Fibroblast of lung (primary cell): ENCODE data around the gene JADE2. TPM values are rescaled to one million over a fixed set of nuclear protein-coding genes. Genes with fewer than 3 reads are reported as not detected.
"Not testable (repeated sequence)": the region's sequence is repeated elsewhere in the genome, so short reads cannot be mapped to it uniquely, and the experiment has no call there.

Experiments
- DNase-seq, 2 donors: peaks; one replicate each; pipeline versions ENCODE4 v3.0.0 to v3.0.0-alpha.2; 2010; ENCODE audit warnings: low read depth in 2 of 2
- H2AFZ ChIP-seq: 2 replicates; pipeline ENCODE4 v1.5.1; 2012; ENCODE audit warnings: low read length, control low read depth, inconsistent platforms
- H3K27ac ChIP-seq: 2 replicates; pipeline ENCODE4 v1.5.1; 2011; ENCODE audit warnings: low read length, control low read depth; ENCODE audit not compliant: insufficient read depth
- H3K27me3 ChIP-seq: 2 replicates; pipeline ENCODE4 v1.5.1; 2011; ENCODE audit warnings: mild to moderate bottlenecking, low read length; ENCODE audit not compliant: control insufficient read depth, insufficient read depth
- H3K36me3 ChIP-seq: 2 replicates; pipeline ENCODE4 v1.5.1; 2011; ENCODE audit warnings: low read length; ENCODE audit not compliant: control insufficient read depth, insufficient read depth
- H3K4me1 ChIP-seq: 2 replicates; pipeline ENCODE4 v1.5.1; 2011; ENCODE audit warnings: low read length; ENCODE audit not compliant: control insufficient read depth, insufficient read depth; ENCODE audit errors: extremely low read depth
- H3K4me2 ChIP-seq: 2 replicates; pipeline ENCODE4 v1.5.1; 2011; ENCODE audit warnings: low read length, control low read depth; ENCODE audit not compliant: insufficient read depth; ENCODE audit errors: extremely low read depth
- H3K4me3 ChIP-seq, 4 experiments: fragments of 200-600 bp in 1 of 4; sonication (generic) in 1 of 4; replicated peaks in 1 of 4; 2 replicates each; pipeline ENCODE4 v1.5.1; 2011 to 2016; ENCODE audit warnings: low read length in 4 of 4, low read depth in 3 of 4, mild to moderate bottlenecking in 3 of 4, control low read depth in 2 of 4, inconsistent platforms in 1 of 4, mixed read lengths in 1 of 4; ENCODE audit not compliant: insufficient read depth in 1 of 4; ENCODE audit errors: control extremely low read depth in 1 of 4
- H3K79me2 ChIP-seq: 2 replicates; pipeline ENCODE4 v1.5.1; 2012; ENCODE audit warnings: mild to moderate bottlenecking, low read length, inconsistent platforms; ENCODE audit not compliant: control insufficient read depth, insufficient read depth
- H3K9ac ChIP-seq: 2 replicates; pipeline ENCODE4 v1.5.1; 2011; ENCODE audit warnings: mild to moderate bottlenecking, low read length, control low read depth; ENCODE audit not compliant: insufficient read depth
- H3K9me3 ChIP-seq: 2 replicates; pipeline ENCODE4 v1.5.1; 2012; ENCODE audit warnings: low read depth, low read length; ENCODE audit not compliant: control insufficient read depth, insufficient read depth
- H4K20me1 ChIP-seq: 2 replicates; pipeline ENCODE4 v1.5.1; 2011; ENCODE audit warnings: low read length; ENCODE audit not compliant: control insufficient read depth, insufficient read depth; ENCODE audit errors: extremely low read depth
- CTCF ChIP-seq, 2 donors: IDR thresholded peaks in 1 of 2; conservative IDR thresholded peaks in 1 of 2; 1 replicate in 1 of 2; 2 replicates in 1 of 2; pipeline ENCODE4 v1.5.1; 2011 to 2012; ENCODE audit warnings: low read length in 2 of 2, control low read depth in 1 of 2, inconsistent platforms in 1 of 2, low read depth in 1 of 2, mild to moderate bottlenecking in 1 of 2
- EZH2 ChIP-seq: IDR thresholded peaks from 2 replicates; pipeline ENCODE4 v1.5.1; 2012; ENCODE audit warnings: low read length, control low read depth, mild to moderate bottlenecking; ENCODE audit errors: missing control alignments
- polyA plus RNA-seq, 2 donors: library from polyadenylated mRNA; depleted of rRNA in 1 of 2; stranded (reverse) in 1 of 2; unstranded in 1 of 2; fragments of >200 nt; gene quantifications; 2 replicates each; pipeline ENCODE4 v1.2.1, GENCODE V29; 2011 to 2012; ENCODE audit warnings: missing spikeins in 1 of 2
- total RNA-seq: library from RNA; depleted of rRNA; stranded (reverse); fragments of >200 nt; gene quantifications from 2 replicates; pipeline ENCODE4 v1.2.1, GENCODE V29; 2014

JADE2 gene
- total and polyA plus RNA-seq, 2 donors (not counting 1 experiment from before 2014, with no cell fraction given), result 10.0 to 45.9 TPM

- Histone ChIP-seq H3K36me3 (no peaks in the 10 kb centered on the region), H4K20me1 (no peaks in the 10 kb centered on the region), H3K27me3 (no peaks in the 10 kb centered on the region), H3K27ac (no peak overlapping the region), H3K79me2 (no peaks in the 10 kb centered on the region), H3K4me1 (peaks cover 11% of the 10 kb centered on the region), H2AFZ (no peak overlapping the region), H3K4me3 (no peak overlapping the region), H3K9ac (no peak overlapping the region), H3K4me2 (no peak overlapping the region), H3K9me3 (no peaks in the 10 kb centered on the region)
- TF ChIP-seq EZH2, result no peak
- no peak for TF ChIP-seq CTCF (conservative IDR thresholded peaks at IDR 0.05 in 1 of 2, IDR thresholded peaks at IDR 0.05 in 1 of 2; ENCODE audit: low read depth in 1 of 2, low read length in 2 of 2)
- no peak for DNase-seq
These were observed 9.7 kb upstream of the JADE2 start for GRCh38 chr5:134515801-134516200.

- H4K20me1 ChIP-seq, H3K4me1 ChIP-seq, H3K4me3 ChIP-seq, H2AFZ ChIP-seq, DNase-seq, H3K27me3 ChIP-seq, H3K36me3 ChIP-seq, H3K4me2 ChIP-seq, H3K9ac ChIP-seq, H3K27ac ChIP-seq, H3K79me2 ChIP-seq, H3K9me3 ChIP-seq: not testable (repeated sequence)
These were observed 8.5 kb upstream of the JADE2 start for GRCh38 chr5:134516984-134517383.

- TF ChIP-seq EZH2, result no peak
- TF ChIP-seq CTCF (conservative IDR thresholded peaks at IDR 0.05 in 1 of 2, IDR thresholded peaks at IDR 0.05 in 1 of 2; ENCODE audit: low read depth in 1 of 2, low read length in 2 of 2), result no peak
- no peaks in the 10 kb centered on the region for H3K4me1 ChIP-seq
- H3K79me2 ChIP-seq, result no peaks in the 10 kb centered on the region
- peaks cover 4% of the 10 kb centered on the region for H3K27me3 ChIP-seq
- no peaks in the 10 kb centered on the region for H3K9me3 ChIP-seq
- H3K36me3 ChIP-seq, result no peaks in the 10 kb centered on the region
- H3K27ac ChIP-seq, result no peak overlapping the region
- H3K4me2 ChIP-seq, result no peak overlapping the region
- H3K9ac ChIP-seq, result no peak overlapping the region
- no peak for DNase-seq
- H2AFZ ChIP-seq, result no peak overlapping the region
- no peaks in the 10 kb centered on the region for H4K20me1 ChIP-seq
- no peak overlapping the region for H3K4me3 ChIP-seq
These were observed 7.9 kb upstream of the JADE2 start for GRCh38 chr5:134517553-134517952.

GRCh38 chr5:134519989-134520388 is 5.5 kb upstream of the JADE2 start:
- no peak overlapping the region for H3K4me2 ChIP-seq
- H3K79me2 ChIP-seq, result no peaks in the 10 kb centered on the region
- TF ChIP-seq CTCF (conservative IDR thresholded peaks at IDR 0.05 in 1 of 2, IDR thresholded peaks at IDR 0.05 in 1 of 2; ENCODE audit: low read depth in 1 of 2, low read length in 2 of 2) (no peak), EZH2 (no peak)
- no peak overlapping the region for H2AFZ ChIP-seq
- peaks cover 4% of the 10 kb centered on the region for H3K4me1 ChIP-seq
- no peaks in the 10 kb centered on the region for H3K36me3 ChIP-seq
- no peak overlapping the region for H3K4me3 ChIP-seq
- no peaks in the 10 kb centered on the region for H3K9me3 ChIP-seq
- no peaks in the 10 kb centered on the region for H4K20me1 ChIP-seq
- no peak overlapping the region for H3K9ac ChIP-seq
- DNase-seq, result no peak
- H3K27me3 ChIP-seq, result peaks cover 4% of the 10 kb centered on the region
- no peak overlapping the region for H3K27ac ChIP-seq
